ENCODE measurements around the gene UST. TPM values are rescaled to one million over a fixed set of nuclear protein-coding genes. Genes with fewer than 3 reads are reported as not detected.

The UST gene
- total and polyA plus RNA-seq, 2 of the 8 experiments (the other 6 are each of a cell fraction or from before 2014, with no cell fraction given) = 13.5 to 34.5 TPM

- Histone ChIP-seq H3K23me2 (ENCODE audit: low read depth, low read length) (no peaks in the 10 kb centered on the region), H4K20me1 (replicated peaks in 1 of 2; ENCODE audit: control insufficient read depth in 1 of 2, insufficient read depth in 2 of 2, low read length in 2 of 2) (peaks cover 0 to 3% of the 10 kb centered on the region in 2 experiments), H4K91ac (replicated peaks; ENCODE audit: insufficient read length, low read length) (no peak overlapping the region), H3K9me3 (ENCODE audit: insufficient read depth in 2 of 2, low read depth in 1 of 2, low read length in 1 of 2) (no peaks in the 10 kb centered on the region), H2BK12ac (ENCODE audit: low read depth, low read length) (no peak overlapping the region), H2BK5ac (ENCODE audit: low read depth, low read length) (no peak overlapping the region), H4K5ac (ENCODE audit: insufficient read length, low read depth, low read length) (no peak overlapping the region), H3K14ac (ENCODE audit: insufficient read length) (no peak overlapping the region), H3K79me1 (ENCODE audit: low read depth, low read length) (peaks cover 2% of the 10 kb centered on the region; the same call in 1 of the 2 replicates), H2BK120ac (replicated peaks; ENCODE audit: low read depth, low read length) (no peak overlapping the region), H3K18ac (ENCODE audit: extremely low read depth, low read length) (no peak overlapping the region), H3K4me1 (replicated peaks in 1 of 4; ENCODE audit: control insufficient read depth in 3 of 4, insufficient read depth in 4 of 4, low read length in 3 of 4) (peaks cover 0 to 12% (median 5%) of the 10 kb centered on the region in 4 experiments; a peak in 4 of 7 replicates), H3K23ac (ENCODE audit: insufficient read length) (no peak overlapping the region), H3K27ac (ENCODE audit: low read depth, low read length) (no peak overlapping the region), H3K56ac (replicated peaks; ENCODE audit: insufficient read length, low read depth, low read length) (no peak overlapping the region), H2BK20ac (ENCODE audit: low read length) (no peak overlapping the region), H3K4ac (replicated peaks; ENCODE audit: insufficient read length, low read depth, low read length) (no peak overlapping the region), H3K9ac (replicated peaks in 1 of 4; ENCODE audit: extremely low read depth in 1 of 4, low read depth in 3 of 4, low read length in 3 of 4) (no peak overlapping the region), H3K79me2 (ENCODE audit: control insufficient read depth in 1 of 2, insufficient read depth in 2 of 2, low read length in 2 of 2) (peaks cover 0 to 21% of the 10 kb centered on the region in 2 experiments; a peak in 2 of 4 replicates), H3K27me3 (replicated peaks in 1 of 4; ENCODE audit: control insufficient read depth in 3 of 4, extremely low read depth in 1 of 4, insufficient read depth in 3 of 4, low read length in 3 of 4) (no peaks in the 10 kb centered on the region), H2BK15ac (ENCODE audit: low read length) (no peak overlapping the region), H3K4me3 (ENCODE audit: extremely low read depth in 1 of 4, insufficient read depth in 2 of 4, low read depth in 3 of 4, low read length in 4 of 4) (no peak overlapping the region), H2AK5ac (ENCODE audit: low read depth, low read length) (no peak overlapping the region), H4K8ac (ENCODE audit: extremely low read depth, insufficient read depth, low read length) (no peak overlapping the region), H3K36me3 (ENCODE audit: control insufficient read depth in 2 of 4, insufficient read depth in 4 of 4, low read length in 3 of 4) (peaks cover 0 to 6% (median 0%) of the 10 kb centered on the region in 4 experiments; a peak in 3 of 8 replicates), H2AFZ (ENCODE audit: low read length) (no peak overlapping the region), H3K4me2 (ENCODE audit: insufficient read depth in 1 of 2, low read depth in 2 of 2, low read length in 2 of 2) (no peak overlapping the region)
- DNase-seq (ENCODE audit: low read depth in 1 of 2, low spot score in 2 of 2) (no peak), FAIRE-seq (no peak)
- WGBS, 2 experiments (ENCODE audit: extremely low coverage in 1 of 2, insufficient coverage in 1 of 2, insufficient read length in 1 of 2, insufficient replicate concordance in 2 of 2, low coverage in 1 of 2, low lambda C conversion rate in 2 of 2, missing lambda C conversion rate in 1 of 2) = 74% methylated on average over 8 of the region's 8 CpGs; no CpG with 5 or more reads in 1 of the 2 experiments
- ChIA-PET CTCF (ENCODE audit: partially characterized antibody) (interaction anchor here (0.6 to 3.6 kb wide), 4 partner anchors 19 to 368 kb away, joined by 3 to 18 read pairs (median 8); no protein-coding TSS in a partner anchor), POLR2A (ENCODE audit: partially characterized antibody) (no interaction called here)
- no peak for TF ChIP-seq MAFK (IDR thresholded peaks at IDR 0.05; ENCODE audit: low read depth, low read length)
- no peak for TF ChIP-seq RAD21 (IDR thresholded peaks at IDR 0.05 in 1 of 2, conservative IDR thresholded peaks at IDR 0.05 in 1 of 2; ENCODE audit: low read depth in 2 of 2, low read length in 2 of 2)
- TF ChIP-seq CREB1 (IDR thresholded peaks at IDR 0.05) = no peak
- TF ChIP-seq ASH2L (IDR thresholded peaks at IDR 0.05; ENCODE audit: low read length) = no peak
- no peak for TF ChIP-seq HDAC2 (IDR thresholded peaks at IDR 0.05; ENCODE audit: borderline replicate concordance in 1 of 2, low read depth in 2 of 2, low read length in 2 of 2)
- no peak for TF ChIP-seq GTF2F1 (IDR thresholded peaks at IDR 0.05; ENCODE audit: borderline replicate concordance, low read depth, low read length)
- TF ChIP-seq CHD2 (IDR thresholded peaks at IDR 0.05; ENCODE audit: low read length) = no peak
- no peak for TF ChIP-seq SIRT6 (IDR thresholded peaks at IDR 0.05; ENCODE audit: low read length)
- no peak for TF ChIP-seq CTCF (IDR thresholded peaks at IDR 0.05; ENCODE audit: control extremely low read depth in 1 of 3, insufficient read depth in 1 of 3, low read depth in 1 of 3, low read length in 3 of 3)
- TF ChIP-seq EZH2 (IDR thresholded peaks at IDR 0.05; ENCODE audit: low read depth, low read length, severe bottlenecking) = no peak
Observed at GRCh38 chr6:148945301-148946021, 198.6 kb downstream of the UST start.

Data from H1 (cell line).